ENCODE measurements around the gene NAT14. TPM values are rescaled to one million over a fixed set of nuclear protein-coding genes. Genes with fewer than 3 reads are reported as not detected.
A peak's percentile ranks its signal among the peaks of the same experiment; 100 is the strongest.

Gene NAT14
- total RNA-seq, 1 donor from 2014 or later: 81.1 TPM

GRCh38 chr19:55455576-55456235 is 29.3 kb upstream of the NAT14 start:
- no peak for DNase-seq (ENCODE audit: low read depth, low spot score)
- Mint-ChIP-seq H3K27me3 (ENCODE audit: low read depth) (peaks cover 30% of the 10 kb centered on the region), H3K9me3 (no peaks in the 10 kb centered on the region), H3K36me3 (ENCODE audit: low read depth) (peaks cover 3% of the 10 kb centered on the region), H3K4me3 (no peak overlapping the region), H3K4me1 (peaks cover 28% of the 10 kb centered on the region), H3K27ac (ENCODE audit: unreplicated experiment) (no peak overlapping the region)
- TF ChIP-seq, protein P1, sequence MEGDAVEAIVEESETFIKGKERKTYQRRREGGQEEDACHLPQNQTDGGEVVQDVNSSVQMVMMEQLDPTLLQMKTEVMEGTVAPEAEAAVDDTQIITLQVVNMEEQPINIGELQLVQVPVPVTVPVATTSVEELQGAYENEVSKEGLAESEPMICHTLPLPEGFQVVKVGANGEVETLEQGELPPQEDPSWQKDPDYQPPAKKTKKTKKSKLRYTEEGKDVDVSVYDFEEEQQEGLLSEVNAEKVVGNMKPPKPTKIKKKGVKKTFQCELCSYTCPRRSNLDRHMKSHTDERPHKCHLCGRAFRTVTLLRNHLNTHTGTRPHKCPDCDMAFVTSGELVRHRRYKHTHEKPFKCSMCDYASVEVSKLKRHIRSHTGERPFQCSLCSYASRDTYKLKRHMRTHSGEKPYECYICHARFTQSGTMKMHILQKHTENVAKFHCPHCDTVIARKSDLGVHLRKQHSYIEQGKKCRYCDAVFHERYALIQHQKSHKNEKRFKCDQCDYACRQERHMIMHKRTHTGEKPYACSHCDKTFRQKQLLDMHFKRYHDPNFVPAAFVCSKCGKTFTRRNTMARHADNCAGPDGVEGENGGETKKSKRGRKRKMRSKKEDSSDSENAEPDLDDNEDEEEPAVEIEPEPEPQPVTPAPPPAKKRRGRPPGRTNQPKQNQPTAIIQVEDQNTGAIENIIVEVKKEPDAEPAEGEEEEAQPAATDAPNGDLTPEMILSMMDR (conservative IDR thresholded peaks at IDR 0.05): no peak

DNA sequence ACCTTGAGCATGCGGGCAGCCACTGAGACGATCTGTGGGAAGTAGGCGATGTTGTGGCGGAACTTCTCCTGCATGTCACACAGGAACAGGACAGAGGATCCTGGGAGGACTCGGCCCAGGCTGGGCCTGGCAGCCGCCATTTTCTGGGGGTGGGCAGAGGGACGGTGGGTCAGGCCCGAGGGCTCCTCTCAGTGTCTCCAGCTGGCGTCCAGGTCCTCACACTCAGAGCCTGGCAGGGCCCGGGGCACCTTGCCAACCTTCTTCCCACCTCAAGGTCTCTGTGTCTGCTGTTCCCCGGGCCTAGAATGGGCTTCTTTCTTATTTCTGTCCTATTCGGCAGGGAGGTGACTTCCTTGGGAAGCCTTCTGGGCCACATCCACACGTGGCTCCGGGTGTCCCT is 28.6 kb upstream of the NAT14 start:
- Mint-ChIP-seq H3K4me1 (peaks cover 32% of the 10 kb centered on the region), H3K9me3 (no peaks in the 10 kb centered on the region), H3K27me3 (ENCODE audit: low read depth) (peaks cover 25% of the 10 kb centered on the region), H3K36me3 (ENCODE audit: low read depth) (peaks cover 3% of the 10 kb centered on the region), H3K4me3 (no peak overlapping the region), H3K27ac (ENCODE audit: unreplicated experiment) (no peak overlapping the region)
- TF ChIP-seq, protein P1 (conservative IDR thresholded peaks at IDR 0.05): no peak
- DNase-seq (ENCODE audit: low read depth, low spot score): no peak

- peaks cover 19% of the 10 kb centered on the region for H3K27me3 Mint-ChIP-seq (ENCODE audit: low read depth)
- H3K36me3 Mint-ChIP-seq (ENCODE audit: low read depth): peaks cover 3% of the 10 kb centered on the region
- no peak for DNase-seq (ENCODE audit: low read depth, low spot score)
- H3K4me1 Mint-ChIP-seq: peaks cover 36% of the 10 kb centered on the region
- H3K4me3 Mint-ChIP-seq: peak overlapping the region; percentile 47
- H3K9me3 Mint-ChIP-seq: no peaks in the 10 kb centered on the region
- H3K27ac Mint-ChIP-seq (ENCODE audit: unreplicated experiment): no peak overlapping the region
- TF ChIP-seq, protein P1 (conservative IDR thresholded peaks at IDR 0.05): no peak
Observed at GRCh38 chr19:55457683-55458457, 27.1 kb upstream of the NAT14 start.

- H3K9me3 Mint-ChIP-seq: no peaks in the 10 kb centered on the region
- H3K4me3 Mint-ChIP-seq: peak overlapping the region; percentile 91
- TF ChIP-seq, protein P1 (conservative IDR thresholded peaks at IDR 0.05): no peak
- no peak for DNase-seq (ENCODE audit: low read depth, low spot score)
- H3K27ac Mint-ChIP-seq (ENCODE audit: unreplicated experiment): no peak overlapping the region
- peaks cover 3% of the 10 kb centered on the region for H3K36me3 Mint-ChIP-seq (ENCODE audit: low read depth)
- peaks cover 8% of the 10 kb centered on the region for H3K27me3 Mint-ChIP-seq (ENCODE audit: low read depth)
- H3K4me1 Mint-ChIP-seq: peaks cover 24% of the 10 kb centered on the region
Observed at GRCh38 chr19:55459551-55459949, 25.4 kb upstream of the NAT14 start.

- Mint-ChIP-seq H3K27me3 (ENCODE audit: low read depth) (peaks cover 6% of the 10 kb centered on the region), H3K4me3 (peak overlapping the region; percentile 91), H3K27ac (ENCODE audit: unreplicated experiment) (no peak overlapping the region), H3K4me1 (peaks cover 20% of the 10 kb centered on the region), H3K36me3 (ENCODE audit: low read depth) (no peaks in the 10 kb centered on the region), H3K9me3 (no peaks in the 10 kb centered on the region)
- DNase-seq (ENCODE audit: low read depth, low spot score): no peak
- TF ChIP-seq, protein P1 (conservative IDR thresholded peaks at IDR 0.05): no peak
Observed at GRCh38 chr19:55459950-55460657, 24.9 kb upstream of the NAT14 start.

Data from neural crest cell (in vitro differentiated cells).